ENCODE measurements around the gene MEF2C. TPM values are rescaled to one million over a fixed set of nuclear protein-coding genes. Genes with fewer than 3 reads are reported as not detected.
A peak's percentile ranks its signal among the peaks of the same experiment; 100 is the strongest.

Gene MEF2C
- total and polyA plus RNA-seq, 2 of the 13 experiments (the other 11 are each of a cell fraction or from before 2014, with no cell fraction given): 0.02 TPM; not detected in 1

- Histone ChIP-seq H4K20me1 (ENCODE audit: insufficient read depth, low read length) (no peaks in the 10 kb centered on the region), H2AFZ (ENCODE audit: low read length) (no peak overlapping the region), H3K27me3 (ENCODE audit: control insufficient read depth in 1 of 2, insufficient read depth in 2 of 2, low read length in 2 of 2) (peaks cover 0 to 24% of the 10 kb centered on the region in 2 experiments; a peak in 3 of 5 replicates), H3K4me2 (ENCODE audit: low read depth, low read length) (peak overlapping the region; percentile 47), H3K27ac (ENCODE audit: extremely low read length, insufficient read depth, low read length) (no peak overlapping the region), H3K9ac (ENCODE audit: insufficient read depth, low read depth, low read length) (no peak overlapping the region), H3K36me3 (replicated peaks in 1 of 2; ENCODE audit: control insufficient read depth in 1 of 2, insufficient read depth in 2 of 2, low read length in 2 of 2) (no peaks in the 10 kb centered on the region), H3K79me2 (ENCODE audit: insufficient read depth, low read length) (no peaks in the 10 kb centered on the region), H3K9me3 (ENCODE audit: low read length) (no peaks in the 10 kb centered on the region), H3K4me3 (replicated peaks in 1 of 3; ENCODE audit: insufficient read depth in 1 of 3, low read depth in 2 of 3, low read length in 3 of 3) (no peak overlapping the region), H3K4me1 (ENCODE audit: insufficient read depth, low read length) (0 out of 2 replicates have a peak, but pooled peaks cover 5% of the 10 kb centered on the region)
- TF ChIP-seq PAX8 (CRISPR knock-in tag; IDR thresholded peaks at IDR 0.05; ENCODE audit: borderline replicate concordance) (no peak), AGO1 (IDR thresholded peaks at IDR 0.05; ENCODE audit: low read depth, low read length, poor library complexity, severe bottlenecking) (no peak), RORA (CRISPR knock-in tag; IDR thresholded peaks at IDR 0.05) (no peak), GPBP1L1 (CRISPR knock-in tag; IDR thresholded peaks at IDR 0.05) (no peak), ZNF891 (CRISPR knock-in tag; IDR thresholded peaks at IDR 0.05) (no peak), TBP (CRISPR knock-in tag; IDR thresholded peaks at IDR 0.05) (no peak)
- in situ Hi-C loops (cut with HindIII; ENCODE audit: extremely low pct_ligation_motif_present, low pct_unique_long_range_greater_than_20kb) (no loop called here), intact Hi-C loops (cut with micrococcal nuclease; ENCODE audit: unreplicated experiment) (no loop called here)
- DNase-seq (ENCODE audit: low spot score): no peak
- WGBS (ENCODE audit: low lambda C conversion rate): 10% methylated on average over 15 of the region's 15 CpGs
- ChIA-PET CTCF (ENCODE audit: low intra/inter-chr PET ratio, low total read pairs) (no interaction called here), POLR2A (no interaction called here)
- FAIRE-seq: no peak
- BruUV-seq (replicated peaks): no TSS peak
- no peak for ATAC-seq
These were observed 527 bp downstream of the MEF2C start for GRCh38 chr5:88882276-88883038.

DNA sequence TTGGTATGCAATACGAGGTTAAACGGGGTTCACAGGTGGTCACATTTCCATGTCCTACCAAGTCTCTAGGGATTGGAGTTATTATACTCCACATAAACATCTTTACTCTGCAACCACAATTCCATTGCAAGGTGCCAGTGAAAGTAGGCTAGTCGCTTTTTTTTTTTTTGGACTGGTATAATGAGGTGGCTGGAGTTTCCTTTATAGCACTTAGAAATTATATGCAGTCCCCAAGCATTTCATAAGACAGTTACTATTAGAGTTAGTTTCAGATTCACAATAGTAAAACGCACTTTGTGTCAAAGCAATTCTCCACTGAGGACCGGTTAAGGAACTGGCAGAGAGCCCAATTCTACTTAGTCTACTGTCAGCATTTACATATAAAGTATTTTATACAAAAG is 1.4 kb downstream of the MEF2C start:
- no TSS peak for BruUV-seq (replicated peaks)
- Histone ChIP-seq H3K79me2 (ENCODE audit: insufficient read depth, low read length) (no peaks in the 10 kb centered on the region), H3K9ac (ENCODE audit: insufficient read depth, low read depth, low read length) (no peak overlapping the region), H3K27ac (ENCODE audit: extremely low read length, insufficient read depth, low read length) (no peak overlapping the region), H3K9me3 (ENCODE audit: low read length) (no peaks in the 10 kb centered on the region), H4K20me1 (ENCODE audit: insufficient read depth, low read length) (no peaks in the 10 kb centered on the region), H3K4me3 (replicated peaks in 1 of 3; ENCODE audit: insufficient read depth in 1 of 3, low read depth in 2 of 3, low read length in 3 of 3) (no peak overlapping the region), H3K4me1 (ENCODE audit: insufficient read depth, low read length) (0 out of 2 replicates have a peak, but pooled peaks cover 5% of the 10 kb centered on the region), H3K4me2 (ENCODE audit: low read depth, low read length) (no peak overlapping the region), H2AFZ (ENCODE audit: low read length) (no peak overlapping the region), H3K27me3 (ENCODE audit: control insufficient read depth in 1 of 2, insufficient read depth in 2 of 2, low read length in 2 of 2) (peaks cover 0 to 24% of the 10 kb centered on the region in 2 experiments; a peak in 3 of 5 replicates), H3K36me3 (replicated peaks in 1 of 2; ENCODE audit: control insufficient read depth in 1 of 2, insufficient read depth in 2 of 2, low read length in 2 of 2) (no peaks in the 10 kb centered on the region)
- intact Hi-C loops (cut with micrococcal nuclease; ENCODE audit: unreplicated experiment) (no loop called here), in situ Hi-C loops (cut with HindIII; ENCODE audit: extremely low pct_ligation_motif_present, low pct_unique_long_range_greater_than_20kb) (no loop called here)
- DNase-seq (ENCODE audit: low spot score) (no peak), ATAC-seq (no peak), FAIRE-seq (no peak)
- ChIA-PET POLR2A (no interaction called here), CTCF (ENCODE audit: low intra/inter-chr PET ratio, low total read pairs) (no interaction called here)
- WGBS (ENCODE audit: low lambda C conversion rate): 2% methylated on average over 5 of the region's 5 CpGs
- TF ChIP-seq SETDB1 (CRISPR knock-in tag; IDR thresholded peaks at IDR 0.05; ENCODE audit: borderline replicate concordance) (no peak), SP5 (CRISPR knock-in tag; IDR thresholded peaks at IDR 0.05; ENCODE audit: borderline replicate concordance, low read depth) (no peak), CENPT (CRISPR knock-in tag; IDR thresholded peaks at IDR 0.05; ENCODE audit: low read depth) (no peak), ZSCAN29 (CRISPR knock-in tag; conservative IDR thresholded peaks at IDR 0.05) (no peak), SALL2 (CRISPR knock-in tag; IDR thresholded peaks at IDR 0.05) (no peak), YEATS4 (CRISPR knock-in tag; IDR thresholded peaks at IDR 0.05; ENCODE audit: borderline replicate concordance) (no peak), CHD4 (IDR thresholded peaks at IDR 0.05; ENCODE audit: borderline replicate concordance, low read length) (no peak), PHF8 (CRISPR knock-in tag; IDR thresholded peaks at IDR 0.05) (no peak)
- TF ChIP-seq, protein P1, sequence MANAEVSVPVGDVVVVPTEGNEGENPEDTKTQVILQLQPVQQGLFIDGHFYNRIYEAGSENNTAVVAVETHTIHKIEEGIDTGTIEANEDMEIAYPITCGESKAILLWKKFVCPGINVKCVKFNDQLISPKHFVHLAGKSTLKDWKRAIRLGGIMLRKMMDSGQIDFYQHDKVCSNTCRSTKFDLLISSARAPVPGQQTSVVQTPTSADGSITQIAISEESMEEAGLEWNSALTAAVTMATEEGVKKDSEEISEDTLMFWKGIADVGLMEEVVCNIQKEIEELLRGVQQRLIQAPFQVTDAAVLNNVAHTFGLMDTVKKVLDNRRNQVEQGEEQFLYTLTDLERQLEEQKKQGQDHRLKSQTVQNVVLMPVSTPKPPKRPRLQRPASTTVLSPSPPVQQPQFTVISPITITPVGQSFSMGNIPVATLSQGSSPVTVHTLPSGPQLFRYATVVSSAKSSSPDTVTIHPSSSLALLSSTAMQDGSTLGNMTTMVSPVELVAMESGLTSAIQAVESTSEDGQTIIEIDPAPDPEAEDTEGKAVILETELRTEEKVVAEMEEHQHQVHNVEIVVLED (CRISPR knock-in tag; IDR thresholded peaks at IDR 0.05; ENCODE audit: borderline replicate concordance): no peak
